OCI-LY7 (cell line): ENCODE results near the gene SPN.

Experiments used
- EZH2phosphoT487 ChIP-seq: fragments of 200-600 bp; sonication (generic); IDR thresholded peaks from 2 replicates; pipeline ENCODE4 v1.6.1; 2018; ENCODE audit warnings: low read depth, borderline replicate concordance, mild to moderate bottlenecking, mixed run types, antibody characterized with exemption, low read length, moderate library complexity, mixed read lengths
- TF ChIP-seq, protein P1 (sequence below): fragments of 200-600 bp; sonication (generic); conservative IDR thresholded peaks from 2 replicates; pipeline ENCODE4 v1.5.1; 2014; ENCODE audit warnings: mild to moderate bottlenecking, antibody characterized with exemption, low read length, moderate library complexity, mixed read lengths

- TF ChIP-seq, protein P1, sequence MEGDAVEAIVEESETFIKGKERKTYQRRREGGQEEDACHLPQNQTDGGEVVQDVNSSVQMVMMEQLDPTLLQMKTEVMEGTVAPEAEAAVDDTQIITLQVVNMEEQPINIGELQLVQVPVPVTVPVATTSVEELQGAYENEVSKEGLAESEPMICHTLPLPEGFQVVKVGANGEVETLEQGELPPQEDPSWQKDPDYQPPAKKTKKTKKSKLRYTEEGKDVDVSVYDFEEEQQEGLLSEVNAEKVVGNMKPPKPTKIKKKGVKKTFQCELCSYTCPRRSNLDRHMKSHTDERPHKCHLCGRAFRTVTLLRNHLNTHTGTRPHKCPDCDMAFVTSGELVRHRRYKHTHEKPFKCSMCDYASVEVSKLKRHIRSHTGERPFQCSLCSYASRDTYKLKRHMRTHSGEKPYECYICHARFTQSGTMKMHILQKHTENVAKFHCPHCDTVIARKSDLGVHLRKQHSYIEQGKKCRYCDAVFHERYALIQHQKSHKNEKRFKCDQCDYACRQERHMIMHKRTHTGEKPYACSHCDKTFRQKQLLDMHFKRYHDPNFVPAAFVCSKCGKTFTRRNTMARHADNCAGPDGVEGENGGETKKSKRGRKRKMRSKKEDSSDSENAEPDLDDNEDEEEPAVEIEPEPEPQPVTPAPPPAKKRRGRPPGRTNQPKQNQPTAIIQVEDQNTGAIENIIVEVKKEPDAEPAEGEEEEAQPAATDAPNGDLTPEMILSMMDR: no peak
- no peak for TF ChIP-seq EZH2phosphoT487
These were observed 46.0 kb downstream of the SPN start for GRCh38 chr16:29708917-29709600.
